PC-3 (cell line): ENCODE results near the gene IQCN. TPM values are rescaled to one million over a fixed set of nuclear protein-coding genes. Genes with fewer than 3 reads are reported as not detected.

ENCODE experiments used
- ATAC-seq: fragments of 200-7000 bp; cut with Tn5 transposase; 2 replicates; pipeline ENCODE4 v1.9.1; 2020; ENCODE audit warnings: mild to moderate bottlenecking, moderate library complexity
- BruUV-seq: library from RNA; stranded (reverse); fragments of 400-500 nt; replicated peaks from 2 replicates; lab custom pipeline; 2021; lab: Mats Ljungman, UMichigan
- CTCF ChIA-PET: fragments of 300-600 bp; sonication (Branson Sonifier 250); formaldehyde crosslinking; loops from one replicate; lab custom pipeline; 2022; ENCODE audit warnings: antibody characterized with exemption; lab: Charles Lee
- POLR2A ChIA-PET: fragments of 300-600 bp; sonication (Branson Sonifier 250); formaldehyde crosslinking; loops from one replicate; lab custom pipeline; 2022; ENCODE audit warnings: antibody characterized with exemption; ENCODE audit not compliant: unreplicated experiment; lab: Charles Lee
- DNase-seq: peaks from one replicate; pipeline ENCODE4 v3.0.0-alpha.2; 2015
- H2AFZ ChIP-seq: fragments of 300-600 bp; sonication (generic); 2 replicates; pipeline ENCODE4 v1.6.0; 2016; ENCODE audit warnings: antibody characterized with exemption, low read length
- H3F3A ChIP-seq: fragments of 300-600 bp; sonication (generic); one replicate; pipeline ENCODE4 v1.6.0; 2017; ENCODE audit warnings: antibody characterized with exemption, low read length, control low read depth, mild to moderate bottlenecking; ENCODE audit not compliant: unreplicated experiment
- H3K27ac ChIP-seq: fragments of 300-600 bp; sonication (generic); 2 replicates; pipeline ENCODE4 v1.5.1; 2016; ENCODE audit warnings: mild to moderate bottlenecking, low read length
- H3K27me3 ChIP-seq: fragments of 300-600 bp; sonication (generic); 2 replicates; pipeline ENCODE4 v1.6.1; 2016; ENCODE audit warnings: low read length, mixed read lengths
- H3K36me3 ChIP-seq: fragments of 300-600 bp; sonication (generic); 2 replicates; pipeline ENCODE4 v1.6.1; 2016; ENCODE audit warnings: low read depth, mixed run types, low read length, mixed read lengths
- H3K4me1 ChIP-seq: fragments of 300-600 bp; sonication (generic); 2 replicates; pipeline ENCODE4 v1.5.1; 2016; ENCODE audit warnings: low read length; ENCODE audit not compliant: insufficient read depth
- H3K4me2 ChIP-seq: fragments of 300-600 bp; sonication (generic); 2 replicates; pipeline ENCODE4 v1.6.0; 2016; ENCODE audit warnings: low read length
- H3K4me3 ChIP-seq: fragments of 300-600 bp; sonication (generic); 2 replicates; pipeline ENCODE4 v1.5.1; 2016; ENCODE audit warnings: mild to moderate bottlenecking, low read length, mixed read lengths
- H3K79me2 ChIP-seq: fragments of 300-600 bp; sonication (generic); 2 replicates; pipeline ENCODE4 v1.6.1; 2017; ENCODE audit warnings: low read length, mixed read lengths
- H3K9ac ChIP-seq: fragments of 300-600 bp; sonication (generic); 2 replicates; pipeline ENCODE4 v1.6.0; 2016; ENCODE audit warnings: mild to moderate bottlenecking, low read length
- H3K9me2 ChIP-seq: fragments of 300-600 bp; sonication (generic); replicated peaks from 2 replicates; pipeline ENCODE4 v1.6.1; 2016; ENCODE audit warnings: mixed run types, low read length, mixed read lengths
- H3K9me3 ChIP-seq: fragments of 300-600 bp; sonication (generic); 2 replicates; pipeline ENCODE4 v1.6.1; 2016; ENCODE audit warnings: low read length, mixed read lengths
- H4K20me1 ChIP-seq: fragments of 300-600 bp; sonication (generic); 2 replicates; pipeline ENCODE4 v1.6.1; 2016; ENCODE audit warnings: low read length, mixed read lengths
- CTCF ChIP-seq: fragments of 300-600 bp; sonication (generic); conservative IDR thresholded peaks from 2 replicates; pipeline ENCODE4 v1.5.1; 2017; ENCODE audit warnings: antibody characterized with exemption, low read depth, mild to moderate bottlenecking, low read length
- EZH2 ChIP-seq: fragments of 300-600 bp; sonication (generic); IDR thresholded peaks from one replicate; pipeline ENCODE4 v1.6.1; 2017; ENCODE audit warnings: antibody characterized with exemption, mild to moderate bottlenecking, low read length; ENCODE audit not compliant: unreplicated experiment
- EZH2phosphoT487 ChIP-seq: fragments of 300-600 bp; sonication (generic); IDR thresholded peaks from 2 replicates; pipeline ENCODE4 v1.6.1; 2018; ENCODE audit warnings: mild to moderate bottlenecking, antibody characterized with exemption, low read length, borderline replicate concordance
- intact Hi-C: fragments of 100-400 bp; cut with micrococcal nuclease; formaldehyde crosslinking; loops from 2 replicates; pipeline ENCODE4 v1.9.0; 2023
- total RNA-seq: library from RNA; depleted of rRNA; stranded (reverse); fragments of >200 nt; gene quantifications from 2 replicates; pipeline ENCODE4 v1.2.3, GENCODE V29; 2014

The IQCN gene
- total RNA-seq, 1 experiment from 2014 or later, result 0.33 TPM

GRCh38 chr19:18265582-18265981 lies 8.7 kb downstream of the IQCN start:
- Histone ChIP-seq H3K27me3 (no peaks in the 10 kb centered on the region), H3K9ac (no peak overlapping the region), H3K4me2 (no peak overlapping the region), H3F3A (no peaks in the 10 kb centered on the region), H4K20me1 (no peaks in the 10 kb centered on the region), H3K4me1 (no peaks in the 10 kb centered on the region), H3K79me2 (no peaks in the 10 kb centered on the region), H3K9me2 (no peaks in the 10 kb centered on the region), H3K9me3 (no peaks in the 10 kb centered on the region), H3K27ac (no peak overlapping the region), H3K36me3 (no peaks in the 10 kb centered on the region), H2AFZ (no peak overlapping the region), H3K4me3 (no peak overlapping the region)
- no peak for TF ChIP-seq EZH2
- TF ChIP-seq CTCF, result no peak
- TF ChIP-seq EZH2phosphoT487, result no peak
- intact Hi-C loops, result no loop called here
- BruUV-seq, result no TSS peak
- CTCF ChIA-PET, result no interaction called here
- DNase-seq, result no peak
- POLR2A ChIA-PET, result no interaction called here
- no peak for ATAC-seq

GRCh38 chr19:18264971-18265540 lies 9.2 kb downstream of the IQCN start:
- Histone ChIP-seq H3F3A (no peaks in the 10 kb centered on the region), H3K4me3 (no peak overlapping the region), H3K4me2 (no peak overlapping the region), H3K9me2 (no peaks in the 10 kb centered on the region), H3K79me2 (no peaks in the 10 kb centered on the region), H3K9ac (no peak overlapping the region), H4K20me1 (no peaks in the 10 kb centered on the region), H3K27me3 (no peaks in the 10 kb centered on the region), H3K9me3 (no peaks in the 10 kb centered on the region), H3K36me3 (no peaks in the 10 kb centered on the region), H3K4me1 (no peaks in the 10 kb centered on the region), H2AFZ (no peak overlapping the region), H3K27ac (no peak overlapping the region)
- intact Hi-C loops, result no loop called here
- BruUV-seq, result no TSS peak
- DNase-seq (no peak), ATAC-seq (no peak)
- no peak for TF ChIP-seq EZH2
- TF ChIP-seq CTCF, result no peak
- TF ChIP-seq EZH2phosphoT487, result no peak
- ChIA-PET POLR2A (no interaction called here), CTCF (no interaction called here)

GRCh38 chr19:18264137-18264854 lies 10.0 kb downstream of the IQCN start:
- POLR2A ChIA-PET, result no interaction called here
- TF ChIP-seq EZH2phosphoT487 (no peak), EZH2 (no peak), CTCF (no peak)
- H2AFZ ChIP-seq, result no peak overlapping the region
- H3K9me2 ChIP-seq, result no peaks in the 10 kb centered on the region
- DNase-seq, result no peak
- no peaks in the 10 kb centered on the region for H3K36me3 ChIP-seq
- intact Hi-C loops, result no loop called here
- no peak for ATAC-seq
- no peaks in the 10 kb centered on the region for H4K20me1 ChIP-seq
- CTCF ChIA-PET, result no interaction called here
- no peaks in the 10 kb centered on the region for H3F3A ChIP-seq
- no peak overlapping the region for H3K27ac ChIP-seq
- H3K9ac ChIP-seq, result no peak overlapping the region
- H3K4me1 ChIP-seq, result no peaks in the 10 kb centered on the region
- no peaks in the 10 kb centered on the region for H3K9me3 ChIP-seq
- BruUV-seq, result no TSS peak
- no peak overlapping the region for H3K4me3 ChIP-seq
- no peaks in the 10 kb centered on the region for H3K79me2 ChIP-seq
- no peaks in the 10 kb centered on the region for H3K27me3 ChIP-seq
- H3K4me2 ChIP-seq, result no peak overlapping the region
